Esophagus squamous epithelium (tissue), 5 donors: ENCODE measurements around the gene SEMA4D. TPM values are rescaled to one million over a fixed set of nuclear protein-coding genes. Genes with fewer than 3 reads are reported as not detected.
A peak's percentile ranks its signal among the peaks of the same experiment; 100 is the strongest.

Experiments used
- DNase-seq: peaks from one replicate; lab custom pipeline; 2025; lab: John Stamatoyannopoulos, UW
- H3K27ac ChIP-seq, 4 donors: fragments of 200-600 bp; sonication (generic); one replicate each; pipeline ENCODE4 v1.5.1; 2016 to 2019; ENCODE audit warnings: mild to moderate bottlenecking in 1 of 4
- H3K27me3 ChIP-seq, 4 donors: fragments of 200-600 bp; sonication (generic); 1 replicate in 3 of 4; 2 replicates in 1 of 4; pipeline versions ENCODE4 v1.5.1 to v1.6.0; 2017 to 2021; ENCODE audit warnings: antibody characterized with exemption in 1 of 4
- H3K36me3 ChIP-seq, 3 donors: fragments of 200-600 bp; sonication (generic); one replicate each; pipeline ENCODE4 v1.5.1; 2016 to 2019
- H3K4me1 ChIP-seq, 3 donors: fragments of 200-600 bp; sonication (generic); one replicate each; pipeline ENCODE4 v1.5.1; 2017 to 2019
- H3K4me3 ChIP-seq, 4 donors: fragments of 200-600 bp; sonication (generic); 1 replicate in 3 of 4; 2 replicates in 1 of 4; pipeline ENCODE4 v1.5.1; 2016 to 2019; ENCODE audit warnings: mild to moderate bottlenecking in 2 of 4, moderate library complexity in 1 of 4
- H3K9me3 ChIP-seq, 3 donors: fragments of 200-600 bp; sonication (generic); one replicate each; pipeline ENCODE4 v1.5.1; 2016 to 2019
- POLR2A ChIP-seq, 4 donors: fragments of 450-650 bp; IDR thresholded peaks; one replicate each; pipeline ENCODE4 v1.6.1; 2017; ENCODE audit warnings: antibody characterized with exemption in 4 of 4, mild to moderate bottlenecking in 4 of 4, moderate library complexity in 3 of 4
- WGBS, 2 donors: methylation state at CpG; one replicate each; pipeline ENCODE4 v1.1.5; 2018; 5-methylcytosine and 5-hydroxymethylcytosine counted together
- intact Hi-C: fragments of 100-400 bp; cut with DNase I; formaldehyde crosslinking; loops from one replicate; pipeline ENCODE4 v1.15.0; 2022
- total RNA-seq, 4 donors: library from RNA; depleted of rRNA; stranded (reverse); fragments of >200 nt; gene quantifications; one replicate each; pipeline ENCODE4 v1.1.0, GENCODE V29; 2016
- TF ChIP-seq, protein P1 (sequence below), 6 experiments: fragments of 450-650 bp in 4 of 6; fragments of 200-600 bp in 2 of 6; sonication (generic) in 2 of 6; IDR thresholded peaks; one replicate each; pipeline ENCODE4 v1.5.1; 2016 to 2019; ENCODE audit warnings: antibody characterized with exemption in 6 of 6, mild to moderate bottlenecking in 4 of 6, moderate library complexity in 4 of 6
- donor health status: DM: yes; HTN: yes; CAD: no.

Gene SEMA4D
- total RNA-seq, 4 donors from 2014 or later, result 12.8 to 52.0 (median 20.5) TPM

GRCh38 chr9:89477384-89477783, 20.5 kb downstream of the SEMA4D start:
- no peak overlapping the region for H3K4me3 ChIP-seq
- no peaks in the 10 kb centered on the region for H3K9me3 ChIP-seq
- TF ChIP-seq, protein P1, sequence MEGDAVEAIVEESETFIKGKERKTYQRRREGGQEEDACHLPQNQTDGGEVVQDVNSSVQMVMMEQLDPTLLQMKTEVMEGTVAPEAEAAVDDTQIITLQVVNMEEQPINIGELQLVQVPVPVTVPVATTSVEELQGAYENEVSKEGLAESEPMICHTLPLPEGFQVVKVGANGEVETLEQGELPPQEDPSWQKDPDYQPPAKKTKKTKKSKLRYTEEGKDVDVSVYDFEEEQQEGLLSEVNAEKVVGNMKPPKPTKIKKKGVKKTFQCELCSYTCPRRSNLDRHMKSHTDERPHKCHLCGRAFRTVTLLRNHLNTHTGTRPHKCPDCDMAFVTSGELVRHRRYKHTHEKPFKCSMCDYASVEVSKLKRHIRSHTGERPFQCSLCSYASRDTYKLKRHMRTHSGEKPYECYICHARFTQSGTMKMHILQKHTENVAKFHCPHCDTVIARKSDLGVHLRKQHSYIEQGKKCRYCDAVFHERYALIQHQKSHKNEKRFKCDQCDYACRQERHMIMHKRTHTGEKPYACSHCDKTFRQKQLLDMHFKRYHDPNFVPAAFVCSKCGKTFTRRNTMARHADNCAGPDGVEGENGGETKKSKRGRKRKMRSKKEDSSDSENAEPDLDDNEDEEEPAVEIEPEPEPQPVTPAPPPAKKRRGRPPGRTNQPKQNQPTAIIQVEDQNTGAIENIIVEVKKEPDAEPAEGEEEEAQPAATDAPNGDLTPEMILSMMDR (IDR thresholded peaks at IDR 0.05), result no peak
- no peak for TF ChIP-seq POLR2A (IDR thresholded peaks at IDR 0.05)
- WGBS, 2 donors, result 53 to 81% methylated on average over 7 of the region's 7 CpGs
- peaks cover 0 to 10% (median 0%) of the 10 kb centered on the region in 3 donors for H3K36me3 ChIP-seq
- no peaks in the 10 kb centered on the region for H3K27me3 ChIP-seq
- intact Hi-C loops, result no loop called here
- peaks cover 0 to 46% (median 13%) of the 10 kb centered on the region in 3 donors for H3K4me1 ChIP-seq
- H3K27ac ChIP-seq, result peak overlapping the region in 2 of 4 donors; percentile 9 to 63
- no peak for DNase-seq

DNA sequence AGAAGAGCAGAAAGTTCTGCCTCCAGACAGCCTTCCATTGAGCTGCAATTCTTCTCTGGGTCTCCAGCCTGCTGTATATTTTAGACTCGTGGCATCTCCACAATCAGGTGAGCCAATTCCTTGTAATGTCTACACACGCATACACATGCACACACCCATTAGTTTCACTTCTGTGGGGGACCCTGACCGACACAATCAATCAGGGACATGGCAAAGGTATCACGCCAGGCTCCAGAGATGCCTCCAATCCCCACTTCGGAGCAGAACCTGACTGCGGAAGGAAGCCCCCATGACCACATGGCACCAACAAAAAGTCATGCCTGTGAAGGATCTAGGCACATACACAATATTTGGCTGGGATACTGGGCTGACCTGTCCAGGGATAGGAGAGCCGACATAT, 21.4 kb downstream of the SEMA4D start:
- 87 to 88% methylated on average over 1 to 3 of the region's 7 CpGs for WGBS, 2 donors
- no peak for DNase-seq
- peaks cover 0 to 46% (median 13%) of the 10 kb centered on the region in 3 donors for H3K4me1 ChIP-seq
- intact Hi-C loops, result no loop called here
- H3K27ac ChIP-seq, result no peak overlapping the region
- TF ChIP-seq, protein P1 (IDR thresholded peaks at IDR 0.05), result no peak
- TF ChIP-seq POLR2A (IDR thresholded peaks at IDR 0.05), result no peak
- no peaks in the 10 kb centered on the region for H3K9me3 ChIP-seq
- H3K27me3 ChIP-seq, result no peaks in the 10 kb centered on the region
- no peak overlapping the region for H3K4me3 ChIP-seq
- peaks cover 0 to 10% (median 0%) of the 10 kb centered on the region in 3 donors for H3K36me3 ChIP-seq

DNA sequence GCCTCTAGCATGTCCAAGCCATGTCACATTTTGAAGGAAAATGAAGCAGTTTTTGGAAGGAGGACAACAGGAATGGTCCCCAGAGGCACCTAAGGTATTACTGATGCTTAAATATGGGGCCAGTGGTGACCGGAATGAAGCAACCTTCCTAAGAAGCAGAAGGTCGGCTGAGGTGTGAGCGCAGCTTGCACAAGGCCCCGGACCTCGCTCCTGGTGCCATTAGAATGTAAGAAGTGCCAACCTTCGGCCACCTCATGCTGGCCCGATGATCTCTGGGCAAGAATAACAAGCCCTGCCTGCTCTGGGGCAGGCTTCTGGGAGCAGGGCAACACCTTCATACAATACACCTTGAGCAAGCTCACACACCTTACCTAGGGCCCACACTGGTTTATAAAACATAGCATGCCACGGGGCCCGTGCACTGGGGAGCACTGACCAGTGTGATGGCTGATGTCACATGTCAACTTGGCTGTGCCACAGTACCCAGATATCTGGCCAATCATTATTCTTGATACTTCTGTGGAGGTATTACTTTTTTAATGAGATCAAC, 21.9 kb downstream of the SEMA4D start:
- no peaks in the 10 kb centered on the region for H3K27me3 ChIP-seq
- peaks cover 0 to 10% (median 0%) of the 10 kb centered on the region in 3 donors for H3K36me3 ChIP-seq
- WGBS, 2 donors, result 80 to 89% methylated on average over 3 to 9 of the region's 9 CpGs
- DNase-seq, result no peak
- peak overlapping the region in 2 of 4 donors; percentile 28 to 56 for H3K27ac ChIP-seq
- TF ChIP-seq, protein P1 (IDR thresholded peaks at IDR 0.05), result no peak
- TF ChIP-seq POLR2A (IDR thresholded peaks at IDR 0.05), result no peak
- H3K4me3 ChIP-seq, result no peak overlapping the region
- H3K4me1 ChIP-seq, result peaks cover 0 to 46% (median 13%) of the 10 kb centered on the region in 3 donors
- H3K9me3 ChIP-seq, result no peaks in the 10 kb centered on the region
- intact Hi-C loops, result no loop called here

GRCh38 chr9:89474939-89475338, 23.0 kb downstream of the SEMA4D start:
- WGBS, 2 donors, result 60% methylated on average over 3 of the region's 3 CpGs; no CpG with 5 or more reads in 1 of the 2 donors

More at GRCh38 chr9:89474939-89475338, 23.0 kb downstream of the SEMA4D start:
- peaks cover 0 to 52% (median 13%) of the 10 kb centered on the region in 3 donors for H3K4me1 ChIP-seq
- no peaks in the 10 kb centered on the region for H3K27me3 ChIP-seq
- H3K27ac ChIP-seq, result peak overlapping the region in 3 of 4 donors; percentile 6 to 56 (median 28)
- no peak overlapping the region for H3K4me3 ChIP-seq
- TF ChIP-seq POLR2A (IDR thresholded peaks at IDR 0.05), result no peak
- TF ChIP-seq, protein P1 (IDR thresholded peaks at IDR 0.05), result no peak
- no peak for DNase-seq
- intact Hi-C loops, result no loop called here
- H3K9me3 ChIP-seq, result no peaks in the 10 kb centered on the region
- H3K36me3 ChIP-seq, result peaks cover 0 to 10% (median 0%) of the 10 kb centered on the region in 3 donors
